IMR-90 (cell line): ENCODE results near the gene ATP1A4. TPM values are rescaled to one million over a fixed set of nuclear protein-coding genes. Genes with fewer than 3 reads are reported as not detected.

Source experiments
- ATAC-seq: fragments of 200-7000 bp; cut with Tn5 transposase; 2 replicates; pipeline ENCODE4 v1.9.1; 2020; ENCODE audit warnings: low read depth, mild to moderate bottlenecking, moderate library complexity
- BruUV-seq: library from RNA; stranded (reverse); fragments of 400-500 nt; replicated peaks from 2 replicates; lab custom pipeline; 2021; lab: Mats Ljungman, UMichigan
- CTCF ChIA-PET: fragments of 300-600 bp; formaldehyde crosslinking; extraction: SDS; loops from one replicate; lab custom pipeline; 2021; ENCODE audit warnings: antibody characterized with exemption; lab: Yijun Ruan, JAX
- POLR2A ChIA-PET: fragments of 300-600 bp; sonication (Branson Sonifier 250); formaldehyde crosslinking; loops from one replicate; lab custom pipeline; 2022; ENCODE audit warnings: antibody characterized with exemption; ENCODE audit not compliant: unreplicated experiment; lab: Charles Lee
- DNase-seq: peaks from one replicate; pipeline ENCODE4 v3.0.0; 2013
- H2AFZ ChIP-seq: replicated peaks from 2 replicates; pipeline ENCODE3; 2013; ENCODE audit warnings: low read length, mild to moderate bottlenecking; ENCODE audit not compliant: poor library complexity
- H2AK5ac ChIP-seq: 2 replicates; pipeline ENCODE4 v1.6.1; 2013; ENCODE audit warnings: low read depth, low read length, inconsistent platforms
- H2AK9ac ChIP-seq: replicated peaks from 2 replicates; pipeline ENCODE3; 2013; ENCODE audit warnings: mild to moderate bottlenecking, low read depth, low read length, moderate library complexity; ENCODE audit not compliant: poor library complexity
- H2BK120ac ChIP-seq: 2 replicates; pipeline ENCODE4 v1.6.1; 2013; ENCODE audit warnings: low read depth, low read length, inconsistent platforms
- H2BK15ac ChIP-seq: 3 replicates; pipeline ENCODE4 v1.6.1; 2013; ENCODE audit warnings: low read depth, low read length, inconsistent platforms
- H2BK20ac ChIP-seq: 2 replicates; pipeline ENCODE4 v1.6.1; 2013; ENCODE audit warnings: low read depth, mild to moderate bottlenecking, inconsistent platforms, low read length, moderate library complexity
- H2BK5ac ChIP-seq: 2 replicates; pipeline ENCODE4 v1.6.1; 2013; ENCODE audit warnings: mild to moderate bottlenecking, low read depth, low read length, inconsistent platforms; ENCODE audit not compliant: poor library complexity, severe bottlenecking
- H3K14ac ChIP-seq: replicated peaks from 2 replicates; pipeline ENCODE4 v1.6.1; 2013; ENCODE audit warnings: low read depth, low read length, inconsistent platforms
- H3K18ac ChIP-seq: 2 replicates; pipeline ENCODE4 v1.6.1; 2013; ENCODE audit warnings: low read depth, low read length, control low read depth
- H3K23ac ChIP-seq: 2 replicates; pipeline ENCODE4 v1.6.1; 2013; ENCODE audit warnings: low read depth, low read length, inconsistent platforms
- H3K27ac ChIP-seq: 2 replicates; pipeline ENCODE4 v1.5.1; 2013; ENCODE audit warnings: mild to moderate bottlenecking, control low read depth, low read length; ENCODE audit not compliant: insufficient read depth
- H3K27me3 ChIP-seq: 2 replicates; pipeline ENCODE4 v1.6.1; 2013; ENCODE audit warnings: low read length; ENCODE audit not compliant: control insufficient read depth, insufficient read depth
- H3K36me3 ChIP-seq: 2 replicates; pipeline ENCODE4 v1.6.1; 2013; ENCODE audit warnings: low read length, mixed read lengths; ENCODE audit not compliant: control insufficient read depth, insufficient read depth
- H3K4ac ChIP-seq: 2 replicates; pipeline ENCODE4 v1.6.1; 2013; ENCODE audit warnings: low read depth, low read length, inconsistent platforms
- H3K4me1 ChIP-seq: 2 replicates; pipeline ENCODE4 v1.6.1; 2013; ENCODE audit warnings: low read length, mixed read lengths; ENCODE audit not compliant: control insufficient read depth, insufficient read depth
- H3K4me2 ChIP-seq: 2 replicates; pipeline ENCODE4 v1.6.1; 2013; ENCODE audit warnings: low read depth, mild to moderate bottlenecking, control low read depth, low read length, moderate library complexity
- H3K4me3 ChIP-seq: 2 replicates; pipeline ENCODE4 v1.5.1; 2013; ENCODE audit warnings: low read depth, mild to moderate bottlenecking, control low read depth, low read length, moderate library complexity; ENCODE audit not compliant: insufficient read depth
- H3K56ac ChIP-seq: 2 replicates; pipeline ENCODE4 v1.6.1; 2013; ENCODE audit warnings: low read length, inconsistent platforms; ENCODE audit not compliant: insufficient read depth; ENCODE audit errors: extremely low read depth
- H3K79me1 ChIP-seq, 2 experiments: 2 replicates each; pipeline ENCODE4 v1.6.1; 2013; ENCODE audit warnings: low read length in 2 of 2, inconsistent platforms in 1 of 2, low read depth in 1 of 2
- H3K9ac ChIP-seq: 2 replicates; pipeline ENCODE4 v1.6.1; 2013; ENCODE audit warnings: low read depth, low read length, control low read depth
- H3K9me1 ChIP-seq: 2 replicates; pipeline ENCODE4 v1.6.1; 2013; ENCODE audit warnings: low read length, inconsistent platforms; ENCODE audit not compliant: insufficient read depth
- H3K9me3 ChIP-seq: 2 replicates; pipeline ENCODE4 v1.6.1; 2013; ENCODE audit warnings: low read length; ENCODE audit not compliant: control insufficient read depth, insufficient read depth
- H4K20me1 ChIP-seq: 2 replicates; pipeline ENCODE4 v1.6.1; 2013; ENCODE audit warnings: low read length, inconsistent platforms; ENCODE audit not compliant: insufficient read depth
- H4K5ac ChIP-seq: 2 replicates; pipeline ENCODE4 v1.6.1; 2013; ENCODE audit warnings: mild to moderate bottlenecking, low read depth, low read length, control low read depth
- H4K8ac ChIP-seq, 2 experiments: 2 replicates each; pipeline ENCODE4 v1.6.1; 2013; ENCODE audit warnings: low read depth in 2 of 2, low read length in 2 of 2, control low read depth in 1 of 2, inconsistent platforms in 1 of 2
- H4K91ac ChIP-seq: 2 replicates; pipeline ENCODE4 v1.6.1; 2013; ENCODE audit warnings: low read depth, low read length, inconsistent platforms; ENCODE audit not compliant: insufficient read depth
- MAFK ChIP-seq: IDR thresholded peaks from 2 replicates; pipeline ENCODE4 v1.6.1; 2012; ENCODE audit warnings: low read depth, low read length, improper control_type of control experiment
- whole genome bisulfite sequencing, 2 experiments: methylation state at CpG; one replicate each; pipeline versions ENCODE4 v1.1.5 to v1.1.7; 2013; ENCODE audit warnings: missing lambda C conversion rate in 2 of 2; ENCODE audit not compliant: insufficient read length in 1 of 2; ENCODE audit errors: extremely low coverage in 2 of 2; 5-methylcytosine and 5-hydroxymethylcytosine counted together
- dilution Hi-C: fragments of 300-500 bp; cut with HindIII; formaldehyde crosslinking; loops from one replicate; pipeline ENCODE4 v1.14.3; 2018; ENCODE audit warnings: low sequenced_read_pairs; ENCODE audit not compliant: unreplicated experiment
- in situ Hi-C: fragments of 300-500 bp; cut with MboI; formaldehyde crosslinking; loops from 3 replicates; pipeline ENCODE4 v1.14.3; 2019; ENCODE audit warnings: low sequenced_read_pairs, inconsistent platforms, mixed read lengths
- intact Hi-C: fragments of 100-400 bp; cut with micrococcal nuclease; formaldehyde crosslinking; loops from 2 replicates; pipeline ENCODE4 v1.10.0; 2022
- polyA plus RNA-seq, 3 experiments: library from polyadenylated mRNA; depleted of rRNA; stranded (reverse); fragments of >200 nt; gene quantifications; 2 replicates each; pipeline ENCODE4 v1.2.3, GENCODE V29; 2012; ENCODE audit warnings: low replicate concordance in 1 of 3
- total RNA-seq: library from RNA; depleted of rRNA; stranded (reverse); fragments of >200 nt; gene quantifications from 2 replicates; pipeline ENCODE4 v1.2.3, GENCODE V29; 2012
- TF ChIP-seq, protein P1 (sequence below): conservative IDR thresholded peaks from 2 replicates; pipeline ENCODE4 v1.5.1; 2012; ENCODE audit warnings: mild to moderate bottlenecking, low read depth, low read length, improper control_type of control experiment

ATP1A4 gene
- total and polyA plus RNA-seq, 2 of the 4 experiments (the other 2 are of a cell fraction): not detected

DNA sequence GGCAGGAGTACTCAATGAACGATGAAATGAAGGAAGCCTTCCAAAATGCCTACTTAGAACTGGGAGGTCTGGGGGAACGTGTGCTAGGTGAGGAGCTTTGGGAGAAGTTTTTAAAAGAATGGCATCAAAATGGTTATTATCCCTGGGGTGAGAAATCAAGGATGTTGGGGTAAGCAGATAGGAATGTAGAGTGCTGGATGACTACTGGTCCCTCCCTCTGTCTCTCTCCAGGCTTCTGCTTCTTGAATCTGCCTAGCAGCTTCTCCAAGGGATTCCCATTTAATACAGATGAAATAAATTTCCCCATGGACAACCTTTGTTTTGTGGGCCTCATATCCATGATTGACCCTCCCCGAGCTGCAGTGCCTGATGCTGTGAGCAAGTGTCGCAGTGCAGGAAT, 20.0 kb downstream of the ATP1A4 start:
- H3K56ac ChIP-seq: no peak overlapping the region
- no peak overlapping the region for H2BK5ac ChIP-seq
- no peaks in the 10 kb centered on the region for H3K36me3 ChIP-seq
- no peak overlapping the region for H2AK5ac ChIP-seq
- H3K18ac ChIP-seq: no peak overlapping the region
- H3K79me1 ChIP-seq: no peaks in the 10 kb centered on the region
- no peak overlapping the region for H4K5ac ChIP-seq
- WGBS, 2 experiments: no CpG with 5 or more reads among the region's 4 CpGs
- H3K4me3 ChIP-seq: no peak overlapping the region
- no peaks in the 10 kb centered on the region; the same call in 1 of the 2 replicates for H3K9me3 ChIP-seq
- no peak overlapping the region for H4K8ac ChIP-seq
- H3K23ac ChIP-seq: no peak overlapping the region
- ChIA-PET CTCF (no interaction called here), POLR2A (no interaction called here)
- in situ Hi-C loops: no loop called here
- DNase-seq: peak; percentile 32
- dilution Hi-C loops: no loop called here
- H2BK120ac ChIP-seq: no peak overlapping the region
- H4K91ac ChIP-seq: no peak overlapping the region
- BruUV-seq: no TSS peak
- no peak overlapping the region for H2BK20ac ChIP-seq
- no peak overlapping the region for H3K4me2 ChIP-seq
- TF ChIP-seq, protein P1, sequence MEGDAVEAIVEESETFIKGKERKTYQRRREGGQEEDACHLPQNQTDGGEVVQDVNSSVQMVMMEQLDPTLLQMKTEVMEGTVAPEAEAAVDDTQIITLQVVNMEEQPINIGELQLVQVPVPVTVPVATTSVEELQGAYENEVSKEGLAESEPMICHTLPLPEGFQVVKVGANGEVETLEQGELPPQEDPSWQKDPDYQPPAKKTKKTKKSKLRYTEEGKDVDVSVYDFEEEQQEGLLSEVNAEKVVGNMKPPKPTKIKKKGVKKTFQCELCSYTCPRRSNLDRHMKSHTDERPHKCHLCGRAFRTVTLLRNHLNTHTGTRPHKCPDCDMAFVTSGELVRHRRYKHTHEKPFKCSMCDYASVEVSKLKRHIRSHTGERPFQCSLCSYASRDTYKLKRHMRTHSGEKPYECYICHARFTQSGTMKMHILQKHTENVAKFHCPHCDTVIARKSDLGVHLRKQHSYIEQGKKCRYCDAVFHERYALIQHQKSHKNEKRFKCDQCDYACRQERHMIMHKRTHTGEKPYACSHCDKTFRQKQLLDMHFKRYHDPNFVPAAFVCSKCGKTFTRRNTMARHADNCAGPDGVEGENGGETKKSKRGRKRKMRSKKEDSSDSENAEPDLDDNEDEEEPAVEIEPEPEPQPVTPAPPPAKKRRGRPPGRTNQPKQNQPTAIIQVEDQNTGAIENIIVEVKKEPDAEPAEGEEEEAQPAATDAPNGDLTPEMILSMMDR: no peak
- TF ChIP-seq MAFK: no peak
- H3K27me3 ChIP-seq: peaks cover 49% of the 10 kb centered on the region
- H3K9ac ChIP-seq: no peak overlapping the region
- no peak overlapping the region for H2AFZ ChIP-seq
- no peaks in the 10 kb centered on the region for H3K9me1 ChIP-seq
- no peak overlapping the region for H3K27ac ChIP-seq
- H4K20me1 ChIP-seq: no peaks in the 10 kb centered on the region
- no peak overlapping the region for H3K14ac ChIP-seq
- no peak overlapping the region for H3K4ac ChIP-seq
- peak; percentile 85 for ATAC-seq
- H2BK15ac ChIP-seq: no peak overlapping the region
- no peak overlapping the region for H2AK9ac ChIP-seq
- intact Hi-C loops: no loop called here
- 0 out of 2 replicates have a peak, but pooled peaks cover 2% of the 10 kb centered on the region for H3K4me1 ChIP-seq
